Right lobe of liver (tissue), 6 donors: ENCODE data around the gene PTPRN2. TPM values are rescaled to one million over a fixed set of nuclear protein-coding genes. Genes with fewer than 3 reads are reported as not detected.

Experiments
- ATAC-seq, 4 donors: fragments of 200-7000 bp; cut with Tn5 transposase; one replicate each; pipeline ENCODE4 v1.9.1; 2020; ENCODE audit warnings: mild to moderate bottlenecking in 4 of 4, moderate library complexity in 4 of 4
- DNase-seq, 3 donors: peaks; one replicate each; pipeline ENCODE4 v3.0.0-alpha.2; 2020
- H3K27ac ChIP-seq, 3 donors: fragments of 200-600 bp; one replicate each; pipeline ENCODE4 v1.8.0; 2022
- H3K27me3 ChIP-seq, 2 donors: fragments of 200-600 bp; one replicate each; pipeline ENCODE4 v1.8.0; 2022
- H3K36me3 ChIP-seq, 4 donors: fragments of 200-600 bp; sonication (generic) in 1 of 4; one replicate each; pipeline versions ENCODE4 v1.5.1 to v1.8.0; 2017 to 2022; ENCODE audit warnings: control low read depth in 1 of 4
- H3K4me1 ChIP-seq, 4 donors: fragments of 200-600 bp; sonication (generic) in 1 of 4; one replicate each; pipeline versions ENCODE4 v1.5.1 to v1.8.0; 2017 to 2022; ENCODE audit warnings: control low read depth in 1 of 4
- H3K4me3 ChIP-seq, 3 donors: fragments of 200-600 bp; one replicate each; pipeline ENCODE4 v1.8.0; 2022
- H3K9me3 ChIP-seq, 4 donors: fragments of 200-600 bp; sonication (generic) in 1 of 4; one replicate each; pipeline versions ENCODE4 v1.5.1 to v1.8.0; 2017 to 2022; ENCODE audit warnings: control low read depth in 1 of 4
- POLR2A ChIP-seq: fragments of 450-650 bp; IDR thresholded peaks from one replicate; pipeline ENCODE4 v1.6.1; 2017; ENCODE audit warnings: antibody characterized with exemption, mild to moderate bottlenecking
- WGBS: methylation state at CpG from one replicate; pipeline ENCODE4 v1.1.6; 2018; ENCODE audit warnings: low coverage, low lambda C conversion rate; ENCODE audit not compliant: insufficient coverage; ENCODE audit errors: missing lambda C conversion rate; 5-methylcytosine and 5-hydroxymethylcytosine counted together
- intact Hi-C, 2 donors: fragments of 100-400 bp; cut with DNase I; formaldehyde crosslinking; loops; one replicate each; pipeline versions ENCODE4 v1.11.2 to v1.14.1; 2022
- total RNA-seq, 6 experiments: library from RNA; depleted of rRNA in 2 of 6; stranded (reverse); fragments of >200 nt in 2 of 6; fragmentation: NEBNext Ultra II Directional in 3 of 6; extraction: Animal tissue kit (Norgen Biotek cat#: 25700) in 3 of 6; gene quantifications; one replicate each; pipeline versions ENCODE4 v1.1.0 to v1.2.4, GENCODE V29; 2016 to 2023
- TF ChIP-seq, protein P1 (sequence below), 4 donors: fragments of 200-600 bp in 3 of 4; fragments of 450-650 bp in 1 of 4; IDR thresholded peaks; one replicate each; pipeline versions ENCODE4 v1.5.1 to v1.8.0; 2016 to 2022; ENCODE audit warnings: antibody characterized with exemption in 4 of 4, mild to moderate bottlenecking in 2 of 4
- donor health status: DM: no; HTN: yes; CAD: no.
- donor health status: DM: no; HTN: no; CAD: no.
- donor health status: DM: no; HTN: no; CAD: no.
- donor health status: DM: no; HTN: yes; CAD: no.
- donor health status: DM: no; HTN: yes; CAD: no.

The PTPRN2 gene
- total RNA-seq, 6 experiments from 2014 or later, result 0.15 to 0.87 (median 0.67) TPM

DNA sequence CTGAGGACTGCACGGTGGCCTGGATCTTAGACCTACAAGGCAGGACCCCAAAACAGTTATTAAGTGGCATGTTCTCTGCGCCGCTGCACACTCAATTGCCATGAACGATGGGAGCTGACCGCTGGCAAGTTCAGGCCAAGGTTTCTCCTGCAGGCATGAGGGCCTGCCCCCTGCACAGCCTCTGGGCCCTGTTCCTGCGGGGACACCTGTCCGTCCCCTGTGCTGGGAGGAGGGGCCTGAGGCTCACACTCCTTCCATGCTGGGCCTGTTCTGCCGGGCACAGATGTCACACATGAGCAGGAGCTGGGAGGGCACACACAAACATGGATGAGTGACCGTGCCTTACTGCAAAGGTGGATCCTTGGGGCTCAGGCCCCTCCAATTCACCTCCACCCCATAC lies 90.0 kb downstream of the PTPRN2 start:
- Histone ChIP-seq H3K4me1 (no peaks in the 10 kb centered on the region), H3K9me3 (no peaks in the 10 kb centered on the region), H3K27ac (no peak overlapping the region), H3K36me3 (no peaks in the 10 kb centered on the region), H3K27me3 (no peaks in the 10 kb centered on the region), H3K4me3 (no peak overlapping the region)
- WGBS, result 40% methylated on average over 1 of the region's 9 CpGs
- intact Hi-C loops, result no loop called here
- DNase-seq (no peak), ATAC-seq (no peak)
- TF ChIP-seq POLR2A, result no peak
- TF ChIP-seq, protein P1, sequence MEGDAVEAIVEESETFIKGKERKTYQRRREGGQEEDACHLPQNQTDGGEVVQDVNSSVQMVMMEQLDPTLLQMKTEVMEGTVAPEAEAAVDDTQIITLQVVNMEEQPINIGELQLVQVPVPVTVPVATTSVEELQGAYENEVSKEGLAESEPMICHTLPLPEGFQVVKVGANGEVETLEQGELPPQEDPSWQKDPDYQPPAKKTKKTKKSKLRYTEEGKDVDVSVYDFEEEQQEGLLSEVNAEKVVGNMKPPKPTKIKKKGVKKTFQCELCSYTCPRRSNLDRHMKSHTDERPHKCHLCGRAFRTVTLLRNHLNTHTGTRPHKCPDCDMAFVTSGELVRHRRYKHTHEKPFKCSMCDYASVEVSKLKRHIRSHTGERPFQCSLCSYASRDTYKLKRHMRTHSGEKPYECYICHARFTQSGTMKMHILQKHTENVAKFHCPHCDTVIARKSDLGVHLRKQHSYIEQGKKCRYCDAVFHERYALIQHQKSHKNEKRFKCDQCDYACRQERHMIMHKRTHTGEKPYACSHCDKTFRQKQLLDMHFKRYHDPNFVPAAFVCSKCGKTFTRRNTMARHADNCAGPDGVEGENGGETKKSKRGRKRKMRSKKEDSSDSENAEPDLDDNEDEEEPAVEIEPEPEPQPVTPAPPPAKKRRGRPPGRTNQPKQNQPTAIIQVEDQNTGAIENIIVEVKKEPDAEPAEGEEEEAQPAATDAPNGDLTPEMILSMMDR (IDR thresholded peaks at IDR 0.05), result no peak

GRCh38 chr7:158495786-158496185 lies 91.8 kb downstream of the PTPRN2 start:
- intact Hi-C loops, result no loop called here
- Histone ChIP-seq H3K27me3 (no peaks in the 10 kb centered on the region), H3K4me1 (no peaks in the 10 kb centered on the region), H3K27ac (no peak overlapping the region), H3K9me3 (no peaks in the 10 kb centered on the region), H3K36me3 (no peaks in the 10 kb centered on the region), H3K4me3 (no peak overlapping the region)
- WGBS, result 6% methylated on average over 4 of the region's 6 CpGs
- ATAC-seq, result peak; percentile 52 to 57 (median 53)
- peak in 1 of 3 donors; percentile 41 for DNase-seq
- TF ChIP-seq, protein P1 (IDR thresholded peaks at IDR 0.05), result peak in 1 of 4 donors; percentile 13
- no peak for TF ChIP-seq POLR2A

GRCh38 chr7:158495216-158495615 lies 92.4 kb downstream of the PTPRN2 start:
- Histone ChIP-seq H3K27ac (no peak overlapping the region), H3K4me3 (no peak overlapping the region), H3K36me3 (no peaks in the 10 kb centered on the region), H3K4me1 (no peaks in the 10 kb centered on the region), H3K27me3 (no peaks in the 10 kb centered on the region), H3K9me3 (no peaks in the 10 kb centered on the region)
- TF ChIP-seq, protein P1 (IDR thresholded peaks at IDR 0.05), result no peak
- TF ChIP-seq POLR2A, result no peak
- ATAC-seq (no peak), DNase-seq (no peak)
- WGBS, result 30% methylated on average over 4 of the region's 5 CpGs
- intact Hi-C loops, result no loop called here

- 30% methylated on average over 4 of the region's 9 CpGs for WGBS
- TF ChIP-seq, protein P1 (IDR thresholded peaks at IDR 0.05), result no peak
- TF ChIP-seq POLR2A, result no peak
- Histone ChIP-seq H3K4me3 (no peak overlapping the region), H3K36me3 (no peaks in the 10 kb centered on the region), H3K4me1 (no peaks in the 10 kb centered on the region), H3K9me3 (no peaks in the 10 kb centered on the region), H3K27me3 (no peaks in the 10 kb centered on the region), H3K27ac (no peak overlapping the region)
- intact Hi-C loops, result no loop called here
- ATAC-seq (no peak), DNase-seq (no peak)
Measured at GRCh38 chr7:158494643-158495042, 93.0 kb downstream of the PTPRN2 start.

- Histone ChIP-seq H3K27me3 (no peaks in the 10 kb centered on the region), H3K4me3 (no peak overlapping the region), H3K27ac (no peak overlapping the region), H3K36me3 (no peaks in the 10 kb centered on the region), H3K9me3 (no peaks in the 10 kb centered on the region), H3K4me1 (no peaks in the 10 kb centered on the region)
- no peak for TF ChIP-seq POLR2A
- TF ChIP-seq, protein P1 (IDR thresholded peaks at IDR 0.05), result no peak
- ATAC-seq (no peak), DNase-seq (no peak)
- intact Hi-C loops, result no loop called here
- 47% methylated on average over 5 of the region's 7 CpGs for WGBS
Measured at GRCh38 chr7:158494162-158494586, 93.4 kb downstream of the PTPRN2 start.
